SJCRH30 (cell line): Measurements from ENCODE around the gene BFSP1. TPM values are rescaled to one million over a fixed set of nuclear protein-coding genes. Genes with fewer than 3 reads are reported as not detected.

ENCODE experiments used
- DNase-seq, 2 experiments: peaks; one replicate each; pipeline ENCODE4 v3.0.0-alpha.2; 2015 to 2020
- H3K27ac ChIP-seq: fragments of 250-450 bp; sonication (Bioruptor Pico); 2 replicates; pipeline ENCODE4 v1.5.1; 2020; ENCODE audit warnings: mild to moderate bottlenecking, moderate library complexity
- H3K27me3 ChIP-seq: fragments of 250-450 bp; sonication (Bioruptor Pico); 2 replicates; pipeline ENCODE4 v1.5.1; 2020; ENCODE audit warnings: mild to moderate bottlenecking, moderate library complexity
- H3K36me3 ChIP-seq: fragments of 250-450 bp; sonication (Bioruptor Pico); 2 replicates; pipeline ENCODE4 v1.5.1; 2020; ENCODE audit warnings: mild to moderate bottlenecking, moderate library complexity
- H3K4me1 ChIP-seq: fragments of 250-450 bp; sonication (Bioruptor Pico); 2 replicates; pipeline ENCODE4 v1.5.1; 2020; ENCODE audit warnings: mild to moderate bottlenecking, moderate library complexity
- H3K4me3 ChIP-seq: fragments of 250-450 bp; sonication (Bioruptor Pico); 2 replicates; pipeline ENCODE4 v1.5.1; 2020; ENCODE audit warnings: mild to moderate bottlenecking, moderate library complexity
- H3K9me3 ChIP-seq: fragments of 250-450 bp; sonication (Bioruptor Pico); replicated peaks from 2 replicates; pipeline ENCODE4 v1.5.1; 2020; ENCODE audit warnings: mild to moderate bottlenecking, moderate library complexity
- total RNA-seq: library from RNA; depleted of rRNA; stranded (reverse); fragments of >200 nt; shearing (Covaris generic); gene quantifications from 2 replicates; pipeline ENCODE4 v1.2.3, GENCODE V29; 2014

The BFSP1 gene
- total RNA-seq, 1 experiment from 2014 or later, result not detected

GRCh38 chr20:17488916-17489600 lies 42.1 kb downstream of the BFSP1 start:
- DNase-seq, result no peak
- Histone ChIP-seq H3K27ac (no peak overlapping the region), H3K4me1 (no peaks in the 10 kb centered on the region), H3K36me3 (no peaks in the 10 kb centered on the region), H3K4me3 (no peak overlapping the region), H3K27me3 (peaks cover 5% of the 10 kb centered on the region; the same call in 1 of the 2 replicates), H3K9me3 (peaks cover 2% of the 10 kb centered on the region; the same call in 1 of the 2 replicates)

DNA sequence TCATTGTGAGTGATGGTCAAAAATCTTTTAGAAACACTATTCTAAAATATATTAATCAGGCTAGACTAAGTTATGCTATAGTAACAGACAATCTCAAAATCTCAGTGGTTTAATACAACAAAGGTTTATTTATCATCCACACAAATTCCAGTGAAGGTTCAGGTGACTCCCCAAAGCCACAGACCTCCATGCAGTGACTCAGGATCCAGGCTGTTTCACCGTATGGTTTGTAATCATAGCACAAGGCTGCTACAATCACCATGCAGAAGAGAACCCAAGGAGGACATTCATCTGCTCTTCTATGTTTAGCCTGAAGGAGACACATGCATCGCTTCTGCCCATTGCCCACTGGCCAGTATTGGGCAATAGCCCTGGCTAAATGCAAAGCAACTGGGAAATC lies 46.2 kb downstream of the BFSP1 start:
- H3K36me3 ChIP-seq, result no peaks in the 10 kb centered on the region
- no peaks in the 10 kb centered on the region for H3K9me3 ChIP-seq
- H3K27ac ChIP-seq, result no peak overlapping the region
- H3K4me1 ChIP-seq, result no peaks in the 10 kb centered on the region
- H3K4me3 ChIP-seq, result no peak overlapping the region
- no peak for DNase-seq
- peaks cover 4% of the 10 kb centered on the region; the same call in 1 of the 2 replicates for H3K27me3 ChIP-seq

GRCh38 chr20:17482536-17482935 lies 48.6 kb downstream of the BFSP1 start:
- Histone ChIP-seq H3K27me3 (no peaks in the 10 kb centered on the region), H3K4me3 (no peak overlapping the region), H3K27ac (no peak overlapping the region), H3K4me1 (no peaks in the 10 kb centered on the region), H3K36me3 (no peaks in the 10 kb centered on the region), H3K9me3 (no peaks in the 10 kb centered on the region)
- no peak for DNase-seq

DNA sequence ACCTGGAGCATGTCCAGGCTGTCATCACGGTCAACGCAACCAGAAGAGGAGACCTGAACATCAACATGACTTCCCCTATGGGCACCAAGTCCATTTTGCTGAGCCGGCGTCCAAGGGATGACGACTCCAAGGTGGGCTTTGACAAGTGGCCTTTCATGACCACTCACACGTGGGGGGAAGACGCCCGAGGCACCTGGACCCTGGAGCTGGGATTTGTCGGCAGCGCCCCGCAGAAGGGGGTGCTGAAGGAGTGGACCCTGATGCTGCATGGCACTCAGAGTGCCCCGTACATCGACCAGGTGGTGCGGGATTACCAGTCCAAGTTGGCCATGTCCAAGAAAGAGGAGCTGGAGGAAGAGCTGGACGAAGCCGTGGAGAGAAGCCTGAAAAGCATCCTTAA lies 49.5 kb downstream of the BFSP1 start:
- no peaks in the 10 kb centered on the region for H3K27me3 ChIP-seq
- no peaks in the 10 kb centered on the region for H3K4me1 ChIP-seq
- no peaks in the 10 kb centered on the region for H3K36me3 ChIP-seq
- no peak overlapping the region for H3K27ac ChIP-seq
- no peak overlapping the region for H3K4me3 ChIP-seq
- no peak for DNase-seq
- H3K9me3 ChIP-seq, result no peaks in the 10 kb centered on the region

DNA sequence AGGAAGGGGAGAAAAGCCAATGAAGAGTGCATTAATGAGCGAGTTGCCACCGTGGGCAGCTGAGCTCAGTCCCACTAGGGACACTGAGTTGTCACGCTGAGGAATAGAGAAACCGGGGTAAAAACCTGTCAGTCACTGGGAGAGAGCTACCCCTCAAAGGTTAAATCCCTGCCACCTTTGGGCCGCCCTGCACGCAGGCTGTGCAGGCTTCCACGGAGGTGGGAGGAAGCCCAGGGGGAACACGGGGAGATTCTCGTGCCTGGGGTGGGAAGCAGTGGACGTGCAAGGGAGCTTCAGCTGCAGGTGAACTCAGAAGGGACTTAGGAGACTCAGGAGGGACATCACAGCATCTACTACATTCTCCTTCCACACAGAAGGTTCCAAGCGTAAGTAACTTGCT lies 50.5 kb downstream of the BFSP1 start:
- Histone ChIP-seq H3K27me3 (no peaks in the 10 kb centered on the region), H3K9me3 (no peaks in the 10 kb centered on the region), H3K4me3 (no peak overlapping the region), H3K27ac (no peak overlapping the region), H3K4me1 (no peaks in the 10 kb centered on the region), H3K36me3 (no peaks in the 10 kb centered on the region)
- no peak for DNase-seq

GRCh38 chr20:17479063-17479657 lies 52.0 kb downstream of the BFSP1 start:
- Histone ChIP-seq H3K27me3 (no peaks in the 10 kb centered on the region), H3K27ac (no peak overlapping the region), H3K4me1 (no peaks in the 10 kb centered on the region), H3K4me3 (no peak overlapping the region), H3K9me3 (no peaks in the 10 kb centered on the region), H3K36me3 (no peaks in the 10 kb centered on the region)
- DNase-seq, result no peak

DNA sequence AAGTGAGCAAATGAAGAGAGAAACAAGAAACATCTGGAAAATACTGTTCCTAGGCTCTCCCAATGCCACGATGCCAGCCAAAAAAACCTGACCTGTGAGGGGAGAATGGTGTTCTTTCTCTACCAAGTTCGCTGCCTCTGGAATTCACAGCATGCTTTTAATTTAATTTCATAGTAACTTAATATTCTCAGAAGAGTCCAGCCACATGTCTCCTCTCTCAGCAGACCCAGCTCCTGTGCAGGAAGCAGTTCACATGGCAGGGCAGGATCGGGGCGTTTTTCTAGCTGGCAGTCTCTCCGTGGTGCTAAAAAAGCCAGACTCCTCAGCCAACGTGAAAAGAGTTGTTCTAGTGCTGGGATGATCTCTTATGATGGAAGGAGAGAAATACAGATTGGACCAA lies 57.5 kb downstream of the BFSP1 start:
- H3K9me3 ChIP-seq, result no peaks in the 10 kb centered on the region
- H3K27me3 ChIP-seq, result no peaks in the 10 kb centered on the region
- H3K4me3 ChIP-seq, result no peak overlapping the region
- no peaks in the 10 kb centered on the region for H3K4me1 ChIP-seq
- H3K36me3 ChIP-seq, result no peaks in the 10 kb centered on the region
- no peak for DNase-seq
- H3K27ac ChIP-seq, result no peak overlapping the region

GRCh38 chr20:17471606-17472187 lies 59.5 kb downstream of the BFSP1 start:
- H3K27me3 ChIP-seq, result no peaks in the 10 kb centered on the region
- DNase-seq, result no peak
- H3K36me3 ChIP-seq, result no peaks in the 10 kb centered on the region
- no peaks in the 10 kb centered on the region for H3K4me1 ChIP-seq
- H3K4me3 ChIP-seq, result no peak overlapping the region
- H3K9me3 ChIP-seq, result no peaks in the 10 kb centered on the region
- no peak overlapping the region for H3K27ac ChIP-seq

DNA sequence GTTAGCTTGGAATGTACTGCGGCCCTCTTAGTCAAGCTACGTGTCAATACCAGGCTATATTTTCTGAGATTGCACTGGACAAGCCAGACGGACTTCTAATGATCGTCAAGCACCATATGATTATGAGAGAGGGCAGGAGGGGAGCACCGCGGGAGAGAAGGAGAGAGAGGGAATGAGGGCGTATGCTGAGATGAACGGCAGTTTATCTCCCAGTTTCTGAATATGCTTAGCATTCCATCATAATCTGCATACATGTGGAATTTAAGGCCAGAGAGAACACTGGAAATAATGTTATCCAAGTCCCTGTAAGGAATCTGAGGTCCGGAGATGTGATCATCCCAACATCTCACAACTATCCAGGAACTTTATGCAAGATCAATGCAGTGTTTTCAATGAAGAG lies 60.2 kb downstream of the BFSP1 start:
- Histone ChIP-seq H3K27me3 (no peaks in the 10 kb centered on the region), H3K4me3 (no peak overlapping the region), H3K36me3 (no peaks in the 10 kb centered on the region), H3K4me1 (no peaks in the 10 kb centered on the region), H3K9me3 (no peaks in the 10 kb centered on the region), H3K27ac (no peak overlapping the region)
- no peak for DNase-seq

DNA sequence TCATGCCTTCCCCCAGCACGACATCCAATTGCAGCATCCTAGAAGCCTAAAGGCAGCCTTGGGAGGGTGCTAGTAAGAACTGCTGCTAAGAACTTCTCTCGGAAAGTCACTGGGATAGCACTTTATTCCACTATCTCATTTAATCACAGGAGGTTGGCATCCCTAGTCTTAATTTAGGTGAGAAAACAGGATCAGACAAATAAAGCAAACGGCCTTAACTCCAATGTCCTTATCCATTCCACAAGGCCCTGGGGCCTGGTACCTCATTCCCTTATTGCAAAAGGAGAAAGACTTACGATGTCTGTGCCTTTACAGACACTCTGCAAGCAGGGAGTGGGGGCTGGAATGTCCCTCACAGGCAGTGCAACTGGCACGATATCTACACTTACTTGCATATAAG lies 60.7 kb downstream of the BFSP1 start:
- Histone ChIP-seq H3K27me3 (no peaks in the 10 kb centered on the region), H3K36me3 (no peaks in the 10 kb centered on the region), H3K9me3 (no peaks in the 10 kb centered on the region), H3K4me3 (no peak overlapping the region), H3K4me1 (no peaks in the 10 kb centered on the region), H3K27ac (no peak overlapping the region)
- DNase-seq, result no peak

- no peaks in the 10 kb centered on the region for H3K9me3 ChIP-seq
- no peak overlapping the region for H3K4me3 ChIP-seq
- DNase-seq, result no peak
- H3K4me1 ChIP-seq, result no peaks in the 10 kb centered on the region
- H3K36me3 ChIP-seq, result no peaks in the 10 kb centered on the region
- H3K27ac ChIP-seq, result no peak overlapping the region
- no peaks in the 10 kb centered on the region for H3K27me3 ChIP-seq
Measured at GRCh38 chr20:17469246-17470030, 61.7 kb downstream of the BFSP1 start.

- Histone ChIP-seq H3K27me3 (no peaks in the 10 kb centered on the region), H3K4me3 (no peak overlapping the region), H3K9me3 (no peaks in the 10 kb centered on the region), H3K4me1 (no peaks in the 10 kb centered on the region), H3K36me3 (no peaks in the 10 kb centered on the region), H3K27ac (no peak overlapping the region)
- no peak for DNase-seq
Measured at GRCh38 chr20:17468073-17468840, 62.9 kb downstream of the BFSP1 start.

- no peak overlapping the region for H3K4me3 ChIP-seq
Measured at GRCh38 chr20:17467120-17467655, 64.0 kb downstream of the BFSP1 start.

DNA sequence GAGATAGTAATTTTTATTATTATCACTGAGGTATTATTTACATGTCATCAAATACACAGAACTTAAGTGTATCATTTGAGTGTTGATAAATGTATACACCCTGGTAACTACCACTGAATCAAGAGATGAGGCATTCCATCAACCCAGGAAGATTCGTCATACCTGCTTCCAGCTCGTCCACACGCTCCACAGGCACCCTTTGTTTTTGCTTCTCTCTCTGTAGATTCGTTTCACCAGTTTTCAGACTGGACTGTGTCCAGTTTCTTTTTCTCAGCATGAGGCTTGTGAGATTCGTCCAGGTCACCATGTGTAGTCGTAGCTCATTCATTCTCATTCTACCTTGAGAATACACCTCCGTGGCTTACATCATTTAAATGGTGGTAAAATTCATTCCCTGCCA lies 64.5 kb downstream of the BFSP1 start:
- no peak overlapping the region for H3K4me3 ChIP-seq
- no peaks in the 10 kb centered on the region for H3K4me1 ChIP-seq
- no peaks in the 10 kb centered on the region for H3K9me3 ChIP-seq
- no peaks in the 10 kb centered on the region for H3K27me3 ChIP-seq
- no peak for DNase-seq
- no peaks in the 10 kb centered on the region for H3K36me3 ChIP-seq
- no peak overlapping the region for H3K27ac ChIP-seq

More at GRCh38 chr20:17467120-17467655, 64.0 kb downstream of the BFSP1 start:
- no peaks in the 10 kb centered on the region for H3K9me3 ChIP-seq
- no peaks in the 10 kb centered on the region for H3K4me1 ChIP-seq
- H3K27ac ChIP-seq, result no peak overlapping the region
- no peaks in the 10 kb centered on the region for H3K36me3 ChIP-seq
- H3K27me3 ChIP-seq, result no peaks in the 10 kb centered on the region
- DNase-seq, result no peak
